ENCODE measurements around the gene ANKRD35.
A peak's percentile ranks its signal among the peaks of the same experiment; 100 is the strongest.

DNA sequence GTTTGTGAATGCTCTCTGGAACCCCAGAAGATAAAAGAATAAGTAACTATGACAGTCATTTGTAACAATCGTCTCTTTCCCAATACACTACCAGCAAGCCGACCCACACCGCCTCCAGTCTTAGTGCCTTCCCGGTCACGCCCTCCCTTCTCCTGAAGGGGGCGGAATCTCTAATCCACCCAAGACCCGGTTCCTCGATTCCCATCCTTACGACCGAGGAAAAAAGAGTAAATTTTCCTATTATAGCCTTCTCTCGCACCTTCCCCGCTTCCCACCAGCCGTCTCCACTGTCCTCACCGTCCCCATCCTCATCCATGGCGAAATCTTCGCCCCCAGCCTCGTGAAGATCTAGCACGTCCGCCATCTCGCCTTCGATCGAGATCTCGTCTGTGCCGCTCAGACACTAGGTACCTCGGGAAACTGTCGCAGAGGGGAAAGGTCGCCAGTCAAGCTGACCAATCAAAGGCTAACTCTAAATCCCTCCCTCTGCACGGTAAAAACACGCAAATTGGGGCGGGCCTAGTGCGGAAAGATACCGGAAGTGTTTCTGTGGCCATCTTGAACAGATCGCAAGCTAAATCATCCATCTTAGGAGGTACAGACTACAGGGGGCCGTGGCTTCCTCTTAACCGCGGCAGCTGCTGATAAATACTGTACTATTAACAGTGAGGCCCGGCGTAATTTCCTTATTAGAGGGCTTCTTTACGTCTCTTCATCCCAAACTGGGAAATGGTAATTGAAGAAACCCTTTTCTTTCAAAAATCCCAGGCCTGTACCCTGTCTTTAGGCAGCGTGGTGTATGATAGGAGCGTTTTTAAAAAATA, 41.6 kb upstream of the ANKRD35 start, which contains the start of gene RBM8A:
- TF ChIP-seq, protein P1, sequence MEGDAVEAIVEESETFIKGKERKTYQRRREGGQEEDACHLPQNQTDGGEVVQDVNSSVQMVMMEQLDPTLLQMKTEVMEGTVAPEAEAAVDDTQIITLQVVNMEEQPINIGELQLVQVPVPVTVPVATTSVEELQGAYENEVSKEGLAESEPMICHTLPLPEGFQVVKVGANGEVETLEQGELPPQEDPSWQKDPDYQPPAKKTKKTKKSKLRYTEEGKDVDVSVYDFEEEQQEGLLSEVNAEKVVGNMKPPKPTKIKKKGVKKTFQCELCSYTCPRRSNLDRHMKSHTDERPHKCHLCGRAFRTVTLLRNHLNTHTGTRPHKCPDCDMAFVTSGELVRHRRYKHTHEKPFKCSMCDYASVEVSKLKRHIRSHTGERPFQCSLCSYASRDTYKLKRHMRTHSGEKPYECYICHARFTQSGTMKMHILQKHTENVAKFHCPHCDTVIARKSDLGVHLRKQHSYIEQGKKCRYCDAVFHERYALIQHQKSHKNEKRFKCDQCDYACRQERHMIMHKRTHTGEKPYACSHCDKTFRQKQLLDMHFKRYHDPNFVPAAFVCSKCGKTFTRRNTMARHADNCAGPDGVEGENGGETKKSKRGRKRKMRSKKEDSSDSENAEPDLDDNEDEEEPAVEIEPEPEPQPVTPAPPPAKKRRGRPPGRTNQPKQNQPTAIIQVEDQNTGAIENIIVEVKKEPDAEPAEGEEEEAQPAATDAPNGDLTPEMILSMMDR (optimal IDR thresholded peaks at IDR 0.05 in 1 of 3, IDR thresholded peaks at IDR 0.05 in 1 of 3, conservative IDR thresholded peaks at IDR 0.05 in 1 of 3; ENCODE audit: extremely low read depth in 1 of 3, insufficient read depth in 2 of 3, low read length in 3 of 3): peak; percentile 58 to 64 (median 62)
- TF ChIP-seq EZH2 (IDR thresholded peaks at IDR 0.05; ENCODE audit: low read length): no peak

Data from keratinocyte (primary cell).